HG02623 (cell line): ENCODE data around the gene NUP42.

ENCODE experiments used
- ATAC-seq: cut with Tn5 transposase; IDR thresholded peaks from one replicate; pipeline ENCODE4 v1.9.1; 2021; ENCODE audit warnings: moderate library complexity; ENCODE audit not compliant: unreplicated experiment

Gene NUP42

GRCh38 chr7:23232966-23233365 is 51.1 kb downstream of the NUP42 start:
- ATAC-seq = no peak

- ATAC-seq = peak; percentile 93
These were observed 52.9 kb downstream of the NUP42 start for GRCh38 chr7:23234569-23235296.

- no peak for ATAC-seq
These were observed 54.0 kb downstream of the NUP42 start for GRCh38 chr7:23235813-23236221.

GRCh38 chr7:23237000-23237399 is 55.2 kb downstream of the NUP42 start:
- ATAC-seq = no peak

GRCh38 chr7:23238983-23239652 is 57.3 kb downstream of the NUP42 start:
- ATAC-seq = no peak

- no peak for ATAC-seq
These were observed 57.9 kb downstream of the NUP42 start for GRCh38 chr7:23239698-23240097.

GRCh38 chr7:23242321-23242720 is 60.5 kb downstream of the NUP42 start:
- ATAC-seq = no peak

GRCh38 chr7:23242935-23243334 is 61.1 kb downstream of the NUP42 start:
- ATAC-seq = no peak

- no peak for ATAC-seq
These were observed 64.7 kb downstream of the NUP42 start, which contains the start of gene GPNMB for GRCh38 chr7:23246555-23246954. Gene GPNMB, plus strand, starts transcription at chr7:23246775. Its CDS starts 83 bp downstream, at chr7:23246858.

GRCh38 chr7:23247046-23247602 is 65.3 kb downstream of the NUP42 start:
- ATAC-seq = no peak

- ATAC-seq = no peak
These were observed 65.9 kb downstream of the NUP42 start for GRCh38 chr7:23247603-23248335.

GRCh38 chr7:23249486-23249885 is 67.6 kb downstream of the NUP42 start:
- ATAC-seq = no peak
